Hepatocyte (in vitro differentiated cells): ENCODE measurements around the gene RFNG.

ENCODE experiments used
- CTCF ChIP-seq: fragments of 200-600 bp; sonication (generic); IDR thresholded peaks from 2 replicates; pipeline ENCODE4 v1.5.1; 2016; ENCODE audit warnings: antibody characterized with exemption, mild to moderate bottlenecking; ENCODE audit not compliant: poor library complexity
- EZH2 ChIP-seq: fragments of 200-600 bp; sonication (generic); IDR thresholded peaks from 2 replicates; pipeline ENCODE4 v1.6.1; 2016; ENCODE audit warnings: antibody characterized with exemption, mild to moderate bottlenecking, borderline replicate concordance
- EZH2phosphoT487 ChIP-seq: fragments of 200-600 bp; sonication (generic); IDR thresholded peaks from one replicate; pipeline ENCODE4 v1.6.1; 2018; ENCODE audit warnings: antibody characterized with exemption, mild to moderate bottlenecking, low read depth, moderate library complexity; ENCODE audit not compliant: unreplicated experiment, severe bottlenecking

DNA sequence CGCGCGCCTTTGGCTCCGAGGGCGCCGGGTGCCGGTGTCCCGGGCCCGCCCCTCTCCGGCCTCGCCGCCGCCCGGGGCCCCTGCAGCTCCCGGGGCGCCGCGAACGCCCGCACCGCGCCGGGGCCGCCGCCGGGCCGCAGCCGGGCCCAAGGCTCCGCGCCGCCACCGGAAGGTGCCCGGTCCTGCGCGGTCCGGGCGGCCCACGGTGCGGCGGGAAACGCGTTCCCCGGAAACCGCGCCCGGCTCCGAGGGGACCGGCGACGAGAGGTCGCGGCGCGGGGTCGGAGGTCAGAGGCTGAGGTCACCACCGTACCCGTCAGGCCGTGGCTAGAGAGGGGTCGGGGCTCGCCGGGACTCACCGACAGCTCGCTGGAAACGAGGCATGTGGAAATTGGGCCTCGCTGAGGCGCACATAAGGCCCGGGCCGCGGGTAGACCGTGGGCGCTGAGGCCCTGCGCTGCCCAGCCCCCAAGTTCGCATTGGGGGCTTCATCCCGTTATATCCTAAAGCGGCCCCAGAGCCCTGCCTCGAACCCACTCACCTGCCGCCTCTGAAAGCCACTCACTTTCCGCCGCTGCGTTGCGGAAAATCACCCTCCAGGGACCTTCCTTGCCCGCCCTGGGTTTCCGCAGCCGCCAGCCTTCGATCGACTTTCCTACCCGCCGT is 14.2 kb upstream of the RFNG start, which contains the start of gene DUS1L:
- TF ChIP-seq CTCF (no peak), EZH2phosphoT487 (no peak), EZH2 (no peak)
